Fibroblast of skin of left biceps (primary cell): Measurements from ENCODE around the gene ZNF672.
A peak's percentile ranks its signal among the peaks of the same experiment; 100 is the strongest.
"Not testable (repeated sequence)": the region's sequence is repeated elsewhere in the genome, so short reads cannot be mapped to it uniquely, and the experiment has no call there.

Experiments used
- DNase-seq, 2 experiments: peaks; one replicate each; pipeline ENCODE4 v3.0.0-alpha.2; 2013; ENCODE audit warnings: low read depth in 2 of 2

ZNF672 gene

GRCh38 chr1:248856176-248856575, 18.2 kb downstream of the ZNF672 start:
- DNase-seq = no peak

GRCh38 chr1:248857201-248857600, 19.2 kb downstream of the ZNF672 start:
- no peak for DNase-seq

DNA sequence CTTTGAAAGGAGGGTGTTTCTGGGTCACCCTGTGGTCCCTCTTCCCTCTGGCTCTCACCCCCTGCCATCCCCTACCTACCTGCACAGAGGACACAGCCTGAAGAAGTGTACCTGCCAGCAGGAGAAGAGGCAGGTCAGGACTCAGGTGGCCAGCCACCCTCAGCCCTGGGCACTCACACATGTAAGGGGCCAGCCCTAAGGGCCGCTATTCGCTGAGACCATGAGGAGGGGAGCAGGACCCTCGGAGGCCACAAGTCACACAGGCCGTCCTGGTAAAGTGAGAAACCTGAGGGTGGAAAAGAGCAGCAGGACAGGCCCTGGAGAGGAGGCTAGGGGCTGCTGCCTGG, 19.7 kb downstream of the ZNF672 start:
- no peak for DNase-seq

DNA sequence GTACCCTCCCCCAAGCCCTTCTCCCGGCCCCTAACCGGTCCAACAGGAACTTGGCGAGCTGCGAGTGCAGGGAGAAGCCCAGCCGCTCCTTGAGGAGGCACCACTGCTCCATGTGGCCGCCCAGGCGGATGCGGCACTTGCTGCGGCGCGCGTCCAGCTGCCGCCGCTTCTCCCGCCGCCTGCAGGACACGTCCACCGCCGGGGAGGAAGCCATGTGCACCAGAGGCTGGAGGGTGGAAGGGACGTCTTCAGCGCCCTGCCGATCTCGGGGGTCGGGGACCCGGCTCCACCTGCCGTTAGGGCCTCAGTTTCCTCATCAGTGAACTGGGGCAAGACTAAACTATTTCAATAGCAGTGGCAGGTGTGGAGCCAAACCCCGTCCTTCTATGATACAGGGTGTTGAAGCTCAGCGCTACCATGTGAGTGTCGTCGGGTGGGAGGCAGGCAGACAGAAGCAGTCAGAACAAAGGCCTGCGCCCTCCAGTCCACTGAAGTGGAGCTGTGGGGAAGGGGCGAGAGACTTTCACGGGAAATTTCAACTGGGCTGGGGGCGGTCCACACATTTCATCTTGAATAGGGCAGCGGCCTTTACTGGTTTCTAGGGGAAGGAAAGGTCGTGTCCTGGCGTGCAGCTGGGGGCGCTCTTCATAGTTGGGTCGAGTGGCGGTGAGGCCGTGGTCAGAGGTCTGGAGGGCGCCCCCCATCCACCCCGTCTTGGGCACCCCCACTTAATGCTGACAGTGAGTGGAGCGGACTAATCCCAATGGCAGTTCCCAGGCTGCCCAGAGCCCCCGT, 20.3 kb downstream of the ZNF672 start:
- no peak for DNase-seq

DNA sequence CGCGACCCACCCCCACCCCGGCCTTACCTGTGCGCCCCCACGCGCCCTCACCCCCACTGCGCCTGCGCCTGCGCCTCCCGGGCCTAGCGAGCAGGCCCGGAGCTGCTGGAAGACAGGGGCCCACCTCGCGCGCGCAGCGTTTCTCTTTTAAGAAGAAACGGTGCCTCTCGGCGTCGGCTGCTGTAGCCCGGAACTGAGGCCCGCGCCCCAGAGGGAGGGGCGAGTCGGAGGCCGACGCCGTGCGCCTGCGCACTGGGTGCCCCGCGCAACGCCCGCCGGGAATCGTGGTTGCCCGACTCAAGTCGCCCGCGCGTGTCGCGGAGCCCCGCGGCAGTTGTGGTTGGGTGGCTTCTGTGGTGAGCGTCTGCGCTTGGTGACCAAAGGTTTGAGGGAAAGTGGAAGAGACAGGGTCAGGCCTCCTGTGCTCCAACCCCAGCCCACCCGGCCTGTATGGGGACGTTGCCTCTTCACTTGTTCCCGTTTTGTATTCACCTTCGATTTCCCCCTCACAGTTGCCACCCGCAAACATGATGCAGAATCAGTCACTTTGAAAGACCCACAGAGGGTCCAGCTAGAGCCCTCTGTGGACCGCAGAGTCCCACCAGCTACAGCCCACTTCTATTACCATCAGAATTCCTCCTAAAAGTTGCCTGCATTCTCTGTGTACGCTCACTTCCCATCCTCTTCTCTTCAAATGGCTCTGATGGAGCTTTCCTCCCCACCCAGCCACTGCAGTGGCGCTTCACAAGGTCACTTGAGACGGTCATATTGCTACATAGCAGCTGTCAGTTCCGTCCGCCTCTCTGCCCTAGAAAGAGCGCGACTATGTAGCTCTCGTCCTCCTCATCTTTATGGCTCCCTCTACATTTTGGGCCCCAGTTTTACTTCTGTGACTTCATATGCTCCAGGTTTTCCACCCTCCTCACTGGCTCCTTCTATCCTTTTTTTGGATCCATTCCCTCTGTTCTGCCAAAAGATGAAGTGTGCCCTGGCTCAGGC, 21.2 kb downstream of the ZNF672 start, which contains the start of gene ZNF692:
Gene ZNF692, minus strand, starts transcription at position 195 of the 999 bp plus-strand sequence. CDS start 776 bp downstream, outside the sequence.
- peak; percentile 93 to 94 for DNase-seq

- no peak for DNase-seq
Observed at GRCh38 chr1:248860007-248860406, 22.0 kb downstream of the ZNF672 start.

DNA sequence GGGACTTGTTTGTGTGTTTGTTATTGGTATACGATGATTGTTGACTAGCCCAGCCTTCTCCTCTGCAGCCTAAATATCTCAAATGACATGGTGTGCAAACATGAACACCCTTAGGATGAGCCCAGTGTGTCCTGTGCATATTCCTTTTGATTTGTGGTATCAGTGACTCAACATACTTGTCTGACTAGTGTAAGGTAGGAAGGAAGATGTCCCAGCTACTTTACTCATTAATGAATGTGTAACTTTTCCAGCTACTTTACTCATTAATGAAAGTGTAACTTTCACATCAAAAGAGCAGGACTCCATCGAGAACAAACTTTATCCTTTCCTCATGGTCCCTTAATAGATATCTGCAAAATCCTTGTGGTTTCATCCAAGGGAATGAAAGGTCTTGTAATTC, 23.6 kb downstream of the ZNF672 start:
- no peak for DNase-seq

GRCh38 chr1:248862695-248862997, 24.6 kb downstream of the ZNF672 start:
- DNase-seq = no peak

GRCh38 chr1:248862998-248863881, 25.2 kb downstream of the ZNF672 start:
- no peak for DNase-seq

GRCh38 chr1:248871837-248872401, 33.9 kb downstream of the ZNF672 start:
- no peak for DNase-seq

DNA sequence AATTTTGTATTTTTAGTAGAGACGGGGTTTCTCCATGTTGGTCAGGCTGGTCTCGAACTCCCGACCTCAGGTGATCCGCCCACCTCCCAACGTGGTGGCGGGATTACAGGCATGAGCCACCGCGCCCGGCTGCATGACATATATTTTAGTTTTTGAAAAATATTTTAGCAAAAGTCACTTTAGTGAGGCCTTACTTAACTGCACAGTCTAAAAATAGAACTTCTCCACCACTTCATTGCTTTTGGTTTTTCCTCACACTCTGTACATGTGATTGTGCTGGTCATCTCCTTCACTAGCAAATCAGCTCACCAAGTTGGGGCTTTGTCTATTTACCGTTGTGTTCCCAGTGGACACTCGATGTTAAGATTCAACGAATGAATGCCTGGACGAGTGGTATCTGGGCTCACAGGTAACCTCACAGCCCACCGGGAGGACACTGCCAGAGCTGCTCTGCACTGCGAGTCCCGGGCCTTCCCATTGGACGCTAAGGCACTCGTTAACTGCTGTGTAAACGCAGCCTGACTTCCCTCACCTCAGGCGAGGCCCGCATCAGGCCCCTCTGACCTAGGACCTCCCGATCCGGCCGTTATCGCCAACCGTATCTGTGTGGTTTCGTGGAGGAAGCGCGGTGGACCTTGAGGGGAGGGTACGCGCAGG, 34.9 kb downstream of the ZNF672 start:
- no peak for DNase-seq

DNA sequence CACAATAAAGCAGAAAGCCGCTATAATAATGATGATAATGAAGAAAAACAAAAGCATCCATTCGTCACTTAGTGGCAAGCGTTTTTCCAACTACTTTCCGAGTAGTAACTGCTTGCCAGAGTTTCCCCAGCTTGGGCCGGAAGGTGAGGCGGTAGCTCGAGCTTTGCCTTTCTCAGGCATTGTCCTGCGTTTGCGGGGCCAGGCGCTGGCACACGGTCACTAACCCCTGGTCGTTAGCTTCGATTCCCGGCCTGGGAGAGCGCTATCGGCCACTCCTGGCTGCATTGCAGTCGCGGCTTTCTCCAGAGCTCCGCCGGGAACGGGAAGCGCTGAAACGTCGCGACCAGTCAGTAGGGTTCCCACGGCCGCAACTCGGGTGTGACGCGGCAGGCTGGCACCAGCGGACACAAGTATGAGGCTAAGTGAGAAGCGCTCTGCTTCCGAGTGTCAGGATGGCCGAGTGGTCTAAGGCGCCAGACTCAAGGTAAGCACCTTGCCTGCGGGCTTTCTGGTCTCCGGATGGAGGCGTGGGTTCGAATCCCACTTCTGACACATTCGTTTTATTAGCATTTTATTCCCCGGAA, 35.5 kb downstream of the ZNF672 start:
- DNase-seq = peak; percentile 90 to 91

DNA sequence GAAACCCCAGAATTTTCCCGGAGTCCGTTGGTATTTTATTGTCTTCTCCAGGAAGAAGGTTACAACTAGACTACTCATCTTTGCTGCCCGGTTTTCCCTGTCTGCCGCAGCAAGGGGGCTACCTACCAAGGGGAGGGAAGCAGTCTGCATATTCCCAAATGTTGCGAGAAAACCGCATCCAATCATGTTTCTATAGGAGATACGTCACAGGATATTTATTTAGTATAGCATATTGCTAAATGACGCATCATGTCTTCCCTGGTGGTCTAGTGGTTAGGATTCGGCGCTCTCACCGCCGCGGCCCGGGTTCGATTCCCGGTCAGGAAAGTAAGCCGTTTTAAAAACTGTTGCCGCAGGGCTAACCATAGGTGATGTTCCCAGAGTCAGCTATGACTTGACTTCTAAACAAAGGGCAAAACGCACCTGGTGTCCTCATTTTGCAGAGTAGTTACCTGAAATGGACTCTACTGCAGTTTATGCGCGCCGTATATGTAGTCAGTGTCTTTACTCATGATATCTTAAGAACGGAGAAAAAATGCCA, 36.0 kb downstream of the ZNF672 start:
- DNase-seq = no peak

DNA sequence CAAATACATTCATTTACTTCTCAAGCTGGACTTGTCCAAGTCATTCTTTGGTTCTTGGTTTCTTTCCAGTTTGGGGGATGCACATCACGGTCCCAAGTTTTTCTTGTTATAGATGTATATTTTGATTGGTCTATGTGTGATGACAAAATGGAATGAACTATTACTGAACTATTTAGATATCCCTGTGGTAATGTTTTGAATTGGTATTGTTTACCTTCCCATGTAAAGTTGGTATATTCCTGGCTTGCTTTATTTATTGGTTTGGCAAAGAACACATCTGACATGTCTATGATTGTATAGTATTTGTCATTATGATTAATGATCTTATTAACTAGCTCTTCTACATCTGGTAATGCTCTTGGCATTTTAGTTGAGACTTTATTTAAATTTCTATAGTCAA, 43.2 kb downstream of the ZNF672 start:
- no peak for DNase-seq

DNA sequence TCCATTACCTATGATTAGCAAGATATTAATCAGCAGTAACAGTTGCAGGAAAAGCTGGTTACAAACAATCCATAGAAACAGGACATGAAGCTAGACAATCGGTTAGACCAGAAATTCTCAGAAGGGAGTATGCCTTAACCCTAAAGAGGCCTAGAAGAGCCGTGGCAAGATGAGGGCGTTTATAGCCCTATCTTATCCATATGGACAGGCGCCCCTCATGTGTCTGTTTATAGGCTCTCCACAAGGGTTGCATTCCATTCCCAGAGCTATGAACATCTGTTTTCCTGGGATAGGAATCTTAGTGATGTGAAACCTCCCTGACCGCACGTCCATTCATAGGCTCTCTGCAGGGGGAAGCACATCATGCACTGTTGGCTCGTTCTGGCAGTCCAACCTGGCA, 44.4 kb downstream of the ZNF672 start:
- DNase-seq = not testable (repeated sequence)

DNA sequence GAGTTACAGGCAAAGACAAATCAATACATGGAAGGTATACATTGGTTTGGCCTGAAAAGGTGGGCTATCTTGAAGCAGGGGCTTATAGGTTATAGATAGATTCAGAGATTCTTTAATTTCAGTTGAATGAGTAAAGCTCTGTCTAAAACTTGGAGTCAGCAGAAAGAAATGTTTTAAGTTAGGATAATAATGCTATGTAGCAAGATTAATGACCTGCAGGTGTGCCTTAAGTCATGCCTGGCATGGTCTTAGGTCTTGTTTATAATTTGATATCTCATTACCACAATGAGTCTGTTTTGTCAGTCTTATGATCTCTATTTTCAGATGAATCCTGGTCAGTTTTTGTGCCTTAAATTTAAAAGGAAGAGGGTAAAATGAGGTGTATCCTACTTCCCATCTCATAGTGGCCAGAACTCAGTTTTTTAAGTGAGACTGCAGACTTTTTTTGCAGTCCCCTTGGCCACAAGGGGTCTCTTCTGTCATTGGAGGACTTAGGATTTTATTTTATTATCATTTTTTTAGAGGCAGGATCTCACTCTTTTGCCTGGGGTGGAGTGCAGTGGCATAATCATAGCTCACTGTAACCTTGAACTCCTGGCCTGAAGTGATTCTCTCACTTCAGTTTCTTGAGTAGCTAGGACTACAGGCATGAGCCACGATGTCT, 46.7 kb downstream of the ZNF672 start:
- DNase-seq = no peak

- DNase-seq = no peak
Observed at GRCh38 chr1:248885646-248886045, 47.6 kb downstream of the ZNF672 start.

- DNase-seq = no peak
Observed at GRCh38 chr1:248886237-248886895, 48.3 kb downstream of the ZNF672 start.

GRCh38 chr1:248889914-248890243, 51.9 kb downstream of the ZNF672 start:
- not testable (repeated sequence) for DNase-seq
